B cell (primary cell): ENCODE results near the gene GGA3. TPM values are rescaled to one million over a fixed set of nuclear protein-coding genes. Genes with fewer than 3 reads are reported as not detected.

Experiments
- ATAC-seq: fragments of 200-7000 bp; cut with Tn5 transposase; one replicate; pipeline ENCODE4 v1.10.0; 2021; ENCODE audit warnings: low read depth, mild to moderate bottlenecking, moderate number of reproducible peaks, moderate library complexity
- CTCF ChIA-PET: fragments of 350-600 bp; sonication (Branson Sonifier 250); formaldehyde crosslinking; loops from one replicate; lab custom pipeline; 2021; ENCODE audit warnings: antibody characterized with exemption, inconsistent platforms; lab: Charles Lee
- POLR2A ChIA-PET: fragments of 350-600 bp; sonication (Branson Sonifier 250); formaldehyde crosslinking; loops from one replicate; lab custom pipeline; 2021; ENCODE audit warnings: antibody characterized with exemption; lab: Charles Lee
- DNase-seq: peaks from one replicate; pipeline ENCODE4 v3.0.0; 2013
- H2AFZ ChIP-seq: 2 replicates; pipeline ENCODE4 v1.6.1; 2012; ENCODE audit warnings: mild to moderate bottlenecking, low read depth, low read length; ENCODE audit not compliant: insufficient read depth, poor library complexity, severe bottlenecking
- H3K27ac ChIP-seq, 2 donors: 1 replicate in 1 of 2; 2 replicates in 1 of 2; pipeline ENCODE4 v1.5.1; 2012 to 2013; ENCODE audit warnings: low read length in 2 of 2, mild to moderate bottlenecking in 2 of 2, moderate library complexity in 1 of 2
- H3K27me3 ChIP-seq, 4 experiments: fragments of 200-600 bp in 1 of 4; sonication (generic) in 1 of 4; replicated peaks in 1 of 4; 1 replicate in 2 of 4; 2 replicates in 2 of 4; pipeline versions ENCODE4 v1.6.1 to v1.7.0; 2013 to 2016; ENCODE audit warnings: low read length in 3 of 4, mild to moderate bottlenecking in 2 of 4, mixed read lengths in 1 of 4, moderate library complexity in 1 of 4; ENCODE audit not compliant: insufficient read depth in 4 of 4, control insufficient read depth in 3 of 4; ENCODE audit errors: control extremely low read depth in 1 of 4
- H3K36me3 ChIP-seq, 2 experiments: replicated peaks in 1 of 2; 1 replicate in 1 of 2; 2 replicates in 1 of 2; pipeline versions ENCODE4 v1.6.1 to v1.7.1; 2013; ENCODE audit warnings: low read length in 1 of 2; ENCODE audit not compliant: insufficient read depth in 2 of 2, control insufficient read depth in 1 of 2; ENCODE audit errors: control extremely low read depth in 1 of 2, extremely low read depth in 1 of 2
- H3K4me1 ChIP-seq, 2 donors: fragments of 200-600 bp in 1 of 2; sonication (generic) in 1 of 2; 1 replicate in 1 of 2; 2 replicates in 1 of 2; pipeline versions ENCODE4 v1.5.1 to v1.6.1; 2013 to 2017; ENCODE audit warnings: low read length in 2 of 2; ENCODE audit not compliant: control insufficient read depth in 2 of 2, insufficient read depth in 2 of 2
- H3K4me2 ChIP-seq: replicated peaks from 2 replicates; pipeline ENCODE3; 2012; ENCODE audit warnings: mild to moderate bottlenecking, low read depth, low read length; ENCODE audit not compliant: poor library complexity, severe bottlenecking
- H3K4me3 ChIP-seq, 5 experiments: fragments of 200-600 bp in 1 of 5; sonication (generic) in 1 of 5; 1 replicate in 3 of 5; 2 replicates in 2 of 5; pipeline versions ENCODE4 v1.5.1 to v1.7.0; 2011 to 2016; ENCODE audit warnings: low read length in 4 of 5, mild to moderate bottlenecking in 4 of 5, low read depth in 2 of 5, control low read depth in 1 of 5, moderate library complexity in 1 of 5; ENCODE audit not compliant: insufficient read depth in 1 of 5; ENCODE audit errors: control extremely low read depth in 1 of 5, extremely low read depth in 1 of 5
- H3K79me2 ChIP-seq: fragments of 200-600 bp; sonication (generic); one replicate; pipeline ENCODE4 v1.6.0; 2016; ENCODE audit warnings: low read length; ENCODE audit not compliant: control insufficient read depth, insufficient read depth
- H3K9ac ChIP-seq: fragments of 200-600 bp; sonication (generic); 2 replicates; pipeline ENCODE4 v1.6.1; 2017; ENCODE audit warnings: mild to moderate bottlenecking, low read length, moderate library complexity
- H3K9me3 ChIP-seq, 3 donors: one replicate each; pipeline versions ENCODE4 v1.6.1 to v1.7.1; 2013; ENCODE audit warnings: low read length in 2 of 3; ENCODE audit not compliant: control insufficient read depth in 2 of 3, insufficient read depth in 1 of 3; ENCODE audit errors: control extremely low read depth in 1 of 3
- H4K20me1 ChIP-seq: 2 replicates; pipeline ENCODE4 v1.6.0; 2012; ENCODE audit warnings: mild to moderate bottlenecking, low read length; ENCODE audit not compliant: insufficient read depth, control insufficient read depth, poor library complexity, severe bottlenecking
- H3K27ac Mint-ChIP-seq: one replicate; pipeline ENCODE4 v1.8.0; 2021; ENCODE audit warnings: mixed read lengths
- H3K27me3 Mint-ChIP-seq: one replicate; pipeline ENCODE4 v1.8.0; 2021; ENCODE audit warnings: mixed read lengths
- H3K4me1 Mint-ChIP-seq: one replicate; pipeline ENCODE4 v1.8.0; 2021; ENCODE audit warnings: mixed read lengths
- H3K4me3 Mint-ChIP-seq: one replicate; pipeline ENCODE4 v1.8.0; 2021; ENCODE audit warnings: mixed read lengths
- H3K9me3 Mint-ChIP-seq: one replicate; pipeline ENCODE4 v1.8.0; 2022; ENCODE audit warnings: mixed read lengths; ENCODE audit not compliant: insufficient read depth
- EZH2 ChIP-seq: IDR thresholded peaks from 2 replicates; pipeline ENCODE4 v1.6.1; 2012; ENCODE audit warnings: borderline replicate concordance, low read depth, mild to moderate bottlenecking, moderate library complexity, low read length; ENCODE audit not compliant: insufficient read depth, poor library complexity, severe bottlenecking
- WGBS: methylation state at CpG from one replicate; pipeline ENCODE4 v1.1.5; 2013; ENCODE audit warnings: missing lambda C conversion rate; ENCODE audit not compliant: insufficient coverage; 5-methylcytosine and 5-hydroxymethylcytosine counted together
- intact Hi-C: fragments of 100-400 bp; cut with micrococcal nuclease; formaldehyde crosslinking; loops from one replicate; pipeline ENCODE4 v1.10.0; 2022
- polyA plus RNA-seq: library from polyadenylated mRNA; depleted of rRNA; stranded (reverse); fragments of >200 nt; gene quantifications from 2 replicates; pipeline ENCODE4 v1.2.3, GENCODE V29; 2012
- total RNA-seq, 2 donors: library from RNA; stranded (reverse); fragments of 120-200 nt in 1 of 2; gene quantifications; 1 replicate in 1 of 2; 2 replicates in 1 of 2; pipeline versions ENCODE4 v1.2.3 to v1.2.4, GENCODE V29; 2013 to 2022
- TF ChIP-seq, protein P1 (sequence below): fragments of 200-600 bp; IDR thresholded peaks from one replicate; pipeline ENCODE4 v1.8.0; 2022; ENCODE audit warnings: antibody characterized with exemption, mild to moderate bottlenecking

GGA3 gene
- total and polyA plus RNA-seq, 2 donors (not counting 1 experiment from before 2014, with no cell fraction given): 109 to 135 TPM

DNA sequence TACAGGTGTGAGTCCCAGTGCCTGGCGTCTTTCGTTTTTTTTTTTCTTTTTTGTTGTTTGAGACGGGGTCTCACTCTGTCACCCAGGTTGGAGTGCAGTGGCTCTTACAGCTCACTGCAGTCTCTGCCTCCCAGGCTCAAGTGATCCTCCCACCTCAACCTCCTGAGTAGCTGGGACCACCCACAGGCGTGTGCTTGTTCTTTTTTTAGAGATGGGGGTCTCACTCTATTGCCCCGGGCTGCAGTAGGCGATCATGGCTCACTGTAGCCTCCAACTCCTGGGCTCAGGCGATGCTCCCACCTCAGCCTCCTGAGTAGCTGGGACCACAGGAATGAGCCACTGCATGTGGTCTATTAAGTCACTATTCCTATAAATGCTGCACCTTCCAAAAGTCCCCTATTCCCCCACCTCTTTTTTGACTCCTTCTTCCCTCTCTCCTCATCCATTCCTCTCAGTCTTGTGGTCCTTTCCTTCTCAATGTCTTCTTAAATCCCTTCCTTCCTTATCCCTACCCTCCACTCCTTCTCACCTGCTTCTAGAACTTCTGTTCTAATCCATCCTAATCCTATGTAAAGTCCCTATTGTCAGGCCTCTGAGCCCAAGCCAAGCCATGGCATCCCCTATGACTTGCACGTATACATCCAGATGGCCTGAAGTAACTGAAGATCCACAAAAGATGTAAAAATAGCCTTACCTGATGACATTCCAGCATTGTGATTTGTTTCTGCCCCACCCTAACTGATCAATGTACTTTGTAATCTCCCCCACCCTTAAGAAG lies 9.2 kb downstream of the GGA3 start:
- Histone ChIP-seq H3K4me3 (no peak overlapping the region), H3K27me3 (no peaks in the 10 kb centered on the region), H3K4me2 (peak overlapping the region; percentile 42), H3K27ac (peak overlapping the region; percentile 62 to 71), H3K36me3 (peaks cover 0 to 6% of the 10 kb centered on the region in 2 experiments), H3K9ac (no peak overlapping the region), H3K4me1 (peaks cover 32 to 41% of the 10 kb centered on the region in 2 donors), H3K79me2 (peaks cover 59% of the 10 kb centered on the region), H2AFZ (no peak overlapping the region), H3K9me3 (no peaks in the 10 kb centered on the region), H4K20me1 (peaks cover 34% of the 10 kb centered on the region)
- DNase-seq (no peak), ATAC-seq (no peak)
- peaks cover 71% of the 10 kb centered on the region for H3K4me1 Mint-ChIP-seq
- ChIA-PET CTCF (interaction anchor here (1.1 to 4.3 kb wide), 4 partner anchors 9 to 18 kb away, joined by 6 to 21 read pairs (median 12); partner anchors contain the start of genes GGA3, MIF4GD and MRPS7), POLR2A (interaction anchor here (0.7 to 2.9 kb wide), 2 partner anchors 9 to 104 kb away, joined by 3 to 41 read pairs; partner anchors contain the start of genes GGA3 and MRPS7)
- TF ChIP-seq, protein P1, sequence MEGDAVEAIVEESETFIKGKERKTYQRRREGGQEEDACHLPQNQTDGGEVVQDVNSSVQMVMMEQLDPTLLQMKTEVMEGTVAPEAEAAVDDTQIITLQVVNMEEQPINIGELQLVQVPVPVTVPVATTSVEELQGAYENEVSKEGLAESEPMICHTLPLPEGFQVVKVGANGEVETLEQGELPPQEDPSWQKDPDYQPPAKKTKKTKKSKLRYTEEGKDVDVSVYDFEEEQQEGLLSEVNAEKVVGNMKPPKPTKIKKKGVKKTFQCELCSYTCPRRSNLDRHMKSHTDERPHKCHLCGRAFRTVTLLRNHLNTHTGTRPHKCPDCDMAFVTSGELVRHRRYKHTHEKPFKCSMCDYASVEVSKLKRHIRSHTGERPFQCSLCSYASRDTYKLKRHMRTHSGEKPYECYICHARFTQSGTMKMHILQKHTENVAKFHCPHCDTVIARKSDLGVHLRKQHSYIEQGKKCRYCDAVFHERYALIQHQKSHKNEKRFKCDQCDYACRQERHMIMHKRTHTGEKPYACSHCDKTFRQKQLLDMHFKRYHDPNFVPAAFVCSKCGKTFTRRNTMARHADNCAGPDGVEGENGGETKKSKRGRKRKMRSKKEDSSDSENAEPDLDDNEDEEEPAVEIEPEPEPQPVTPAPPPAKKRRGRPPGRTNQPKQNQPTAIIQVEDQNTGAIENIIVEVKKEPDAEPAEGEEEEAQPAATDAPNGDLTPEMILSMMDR: no peak
- TF ChIP-seq EZH2: no peak
- 72% methylated on average over 2 of the region's 8 CpGs for WGBS
- no peaks in the 10 kb centered on the region for H3K9me3 Mint-ChIP-seq
- H3K27me3 Mint-ChIP-seq: no peaks in the 10 kb centered on the region
- H3K27ac Mint-ChIP-seq: peak overlapping the region; percentile 91
- H3K4me3 Mint-ChIP-seq: peak overlapping the region; percentile 76
- intact Hi-C loops: no loop called here

DNA sequence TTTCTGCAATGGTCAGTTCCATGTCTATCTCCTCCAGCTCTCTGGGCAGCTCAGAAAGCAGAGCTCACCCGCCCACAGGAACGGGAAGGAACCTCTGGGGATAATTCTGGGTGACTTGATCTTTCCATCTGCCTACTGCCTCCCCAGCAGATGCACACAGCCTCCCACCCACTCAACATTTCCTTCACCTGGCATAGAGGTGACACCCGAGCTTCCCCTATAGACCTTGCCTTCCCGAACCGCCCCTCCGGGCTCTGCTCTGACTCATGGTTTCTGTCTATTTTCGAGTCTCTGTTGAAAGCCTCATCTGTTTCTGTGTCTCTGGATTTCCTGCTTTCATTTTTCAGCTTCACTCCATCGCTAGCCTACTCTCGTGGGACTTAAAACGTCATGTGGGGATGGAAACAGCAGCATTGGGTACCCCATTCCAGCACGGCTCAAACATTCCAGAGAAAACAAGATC lies 11.4 kb downstream of the GGA3 start:
- Histone ChIP-seq H3K27ac (peak overlapping the region; percentile 49 to 68), H3K36me3 (peaks cover 0 to 25% of the 10 kb centered on the region in 2 experiments), H3K9ac (peak overlapping the region; percentile 25), H4K20me1 (peaks cover 45% of the 10 kb centered on the region), H3K27me3 (no peaks in the 10 kb centered on the region), H3K4me2 (peak overlapping the region; percentile 49), H2AFZ (no peak overlapping the region), H3K9me3 (no peaks in the 10 kb centered on the region), H3K4me1 (peaks cover 32 to 50% of the 10 kb centered on the region in 2 donors), H3K4me3 (peak overlapping the region in 1 of 5 experiments; percentile 1), H3K79me2 (peaks cover 73% of the 10 kb centered on the region)
- Mint-ChIP-seq H3K27ac (peak overlapping the region; percentile 91), H3K27me3 (no peaks in the 10 kb centered on the region), H3K9me3 (no peaks in the 10 kb centered on the region), H3K4me1 (peaks cover 56% of the 10 kb centered on the region), H3K4me3 (peak overlapping the region; percentile 71)
- peak; percentile 50 for DNase-seq
- intact Hi-C loops: no loop called here
- WGBS: 17% methylated on average over 10 of the region's 11 CpGs
- peak; percentile 82 for ATAC-seq
- POLR2A ChIA-PET: interaction anchor here (0.6 to 2.9 kb wide), 4 partner anchors 11 to 48 kb away, joined by 3 to 41 read pairs (median 3); partner anchors contain the start of genes GGA3, MIF4GD and MRPS7
- CTCF ChIA-PET: interaction anchor here (0.6 to 4.3 kb wide), 12 partner anchors 10 to 303 kb away, joined by 3 to 21 read pairs (median 4); partner anchors contain the start of genes GGA3, MIF4GD and MRPS7
- TF ChIP-seq EZH2: no peak
- TF ChIP-seq, protein P1: no peak
